NCI-H460 (cell line): ENCODE measurements around the gene ISCA1. TPM values are rescaled to one million over a fixed set of nuclear protein-coding genes. Genes with fewer than 3 reads are reported as not detected.

ENCODE experiments used
- DNase-seq: peaks from one replicate; pipeline ENCODE4 v3.0.0-alpha.2; 2016; ENCODE audit warnings: low read depth; ENCODE audit errors: extremely low read depth
- small RNA-seq, 2 experiments: library from RNA; depleted of rRNA; stranded (forward); fragments of <200 nt; gene quantifications; one replicate each; pipeline ENCODE3, GENCODE V24; 2014
- total RNA-seq: library from RNA; depleted of rRNA; stranded (reverse); fragments of >200 nt; shearing (Covaris generic); gene quantifications from 2 replicates; pipeline ENCODE4 v1.2.3, GENCODE V29; 2014; rRNA removed

ISCA1 gene
- total RNA-seq, 1 experiment from 2014 or later = 79.1 TPM

- peak; percentile 11 for DNase-seq
Measured at GRCh38 chr9:86238861-86239770, 43.2 kb downstream of the ISCA1 start.

GRCh38 chr9:86230858-86231257 lies 51.5 kb downstream of the ISCA1 start:
- DNase-seq = no peak

- DNase-seq = no peak
Measured at GRCh38 chr9:86222667-86223066, 59.7 kb downstream of the ISCA1 start.

- DNase-seq = no peak
Measured at GRCh38 chr9:86219606-86220005, 62.7 kb downstream of the ISCA1 start.

GRCh38 chr9:86217076-86217755 lies 65.1 kb downstream of the ISCA1 start:
- no peak for DNase-seq

Small RNAs within 50 kb of the gene (small RNA-seq; reads per million reads assigned to genes)
- gene AL137849.1 (0 reads per million in 2 experiments), gene RN7SKP264 (0 to 0.23 reads per million in 2 experiments)

Other genes starting within 250 kb of the ISCA1 start
- 91.4 and 111 TPM in 2 replicates for gene GOLM1, start 183.0 kb downstream of the ISCA1 start, total RNA-seq
- 0.14 and 0.40 TPM in 2 replicates for gene C9orf153, start 22.9 kb downstream of the ISCA1 start, total RNA-seq
- gene TUT7, start 71.9 kb upstream of the ISCA1 start, total RNA-seq = 14.4 and 22.6 TPM in 2 replicates